WTC11 (cell line): ENCODE data around the gene MYL5. TPM values are rescaled to one million over a fixed set of nuclear protein-coding genes. Genes with fewer than 3 reads are reported as not detected.
A peak's percentile ranks its signal among the peaks of the same experiment; 100 is the strongest.

Experiments
- ATAC-seq: fragments of 200-7000 bp; cut with Tn5 transposase; 2 replicates; pipeline ENCODE4 v1.10.0; 2021; ENCODE audit warnings: mild to moderate bottlenecking, moderate library complexity
- CTCF ChIA-PET: fragments of 300-600 bp; sonication (Branson Sonifier 250); formaldehyde crosslinking; loops from one replicate; lab custom pipeline; 2021; ENCODE audit warnings: antibody characterized with exemption; lab: Charles Lee
- POLR2A ChIA-PET: fragments of 350-600 bp; sonication (Branson Sonifier 250); formaldehyde crosslinking; loops from one replicate; lab custom pipeline; 2021; ENCODE audit warnings: antibody characterized with exemption; lab: Charles Lee
- DNase-seq: peaks from one replicate; pipeline ENCODE4 v3.0.0; 2021; ENCODE audit warnings: low spot score
- H3K27ac Mint-ChIP-seq: 2 replicates; pipeline ENCODE4 v1.8.0; 2021; ENCODE audit warnings: mixed read lengths
- H3K27me3 Mint-ChIP-seq: 2 replicates; pipeline ENCODE4 v1.8.0; 2021; ENCODE audit warnings: low read depth, mild to moderate bottlenecking, moderate library complexity, mixed read lengths
- H3K36me3 Mint-ChIP-seq: 2 replicates; pipeline ENCODE4 v1.8.0; 2021; ENCODE audit warnings: mixed read lengths
- H3K4me1 Mint-ChIP-seq: 2 replicates; pipeline ENCODE4 v1.8.0; 2022; ENCODE audit warnings: mixed read lengths
- H3K4me3 Mint-ChIP-seq: 2 replicates; pipeline ENCODE4 v1.8.0; 2021; ENCODE audit warnings: mild to moderate bottlenecking, moderate library complexity, mixed read lengths
- H3K9me3 Mint-ChIP-seq: 2 replicates; pipeline ENCODE4 v1.8.0; 2021; ENCODE audit warnings: mixed read lengths
- AR ChIP-seq: fragments of 250-450 bp; sonication (Bioruptor Pico); IDR thresholded peaks from 2 replicates; pipeline ENCODE4 v1.9.0; 2021; ENCODE audit warnings: mild to moderate bottlenecking
- ATF2 ChIP-seq: sonication (generic); formaldehyde crosslinking; IDR thresholded peaks from 2 replicates; pipeline ENCODE4 v1.8.1; 2022; ENCODE audit warnings: low read depth, missing genetic modification reagents, borderline replicate concordance
- ATF3 ChIP-seq: sonication (generic); formaldehyde crosslinking; conservative IDR thresholded peaks from 2 replicates; pipeline ENCODE4 v1.8.1; 2022; ENCODE audit warnings: mild to moderate bottlenecking, missing genetic modification reagents
- ETV6 ChIP-seq: sonication (generic); formaldehyde crosslinking; IDR thresholded peaks from 2 replicates; pipeline ENCODE4 v1.8.1; 2022; ENCODE audit warnings: mild to moderate bottlenecking, missing genetic modification reagents
- FOXK1 ChIP-seq: sonication (generic); formaldehyde crosslinking; IDR thresholded peaks from 2 replicates; pipeline ENCODE4 v1.8.0; 2022; ENCODE audit warnings: mild to moderate bottlenecking, moderate library complexity, missing genetic modification reagents
- GRHL2 ChIP-seq: fragments of 250-450 bp; sonication (Bioruptor Pico); IDR thresholded peaks from 2 replicates; pipeline ENCODE4 v1.8.0; 2022; ENCODE audit warnings: mild to moderate bottlenecking, moderate library complexity; ENCODE audit not compliant: insufficient replicate concordance, severe bottlenecking
- IRF1 ChIP-seq: sonication (generic); formaldehyde crosslinking; IDR thresholded peaks from 2 replicates; pipeline ENCODE4 v1.8.0; 2023; ENCODE audit warnings: missing genetic modification reagents
- NR3C1 ChIP-seq: sonication (generic); formaldehyde crosslinking; conservative IDR thresholded peaks from 2 replicates; pipeline ENCODE4 v1.8.1; 2023; ENCODE audit warnings: low read depth, mild to moderate bottlenecking, missing genetic modification reagents
- PRRX2 ChIP-seq: fragments of 250-450 bp; sonication (Bioruptor Pico); IDR thresholded peaks from 2 replicates; pipeline ENCODE4 v1.8.0; 2021; ENCODE audit warnings: mild to moderate bottlenecking
- SOX15 ChIP-seq: fragments of 250-450 bp; sonication (Bioruptor Pico); IDR thresholded peaks from 2 replicates; pipeline ENCODE4 v1.9.0; 2021; ENCODE audit warnings: mild to moderate bottlenecking
- TEAD1 ChIP-seq: sonication (generic); formaldehyde crosslinking; IDR thresholded peaks from 2 replicates; pipeline ENCODE4 v1.8.0; 2022; ENCODE audit warnings: mild to moderate bottlenecking, missing genetic modification reagents
- TEAD4 ChIP-seq: sonication (generic); formaldehyde crosslinking; IDR thresholded peaks from 2 replicates; pipeline ENCODE4 v1.8.0; 2022; ENCODE audit warnings: mild to moderate bottlenecking, missing genetic modification reagents
- TP53 ChIP-seq: sonication (generic); formaldehyde crosslinking; IDR thresholded peaks from 2 replicates; pipeline ENCODE4 v1.8.1; 2023; ENCODE audit warnings: mild to moderate bottlenecking, missing genetic modification reagents
- ZNF121 ChIP-seq: sonication (generic); formaldehyde crosslinking; IDR thresholded peaks from 2 replicates; pipeline ENCODE4 v1.8.0; 2023; ENCODE audit warnings: missing genetic modification reagents
- ZNF219 ChIP-seq: sonication (generic); formaldehyde crosslinking; IDR thresholded peaks from 2 replicates; pipeline ENCODE4 v1.8.0; 2023; ENCODE audit warnings: missing genetic modification reagents, mild to moderate bottlenecking, borderline replicate concordance
- ZNF423 ChIP-seq: fragments of 250-450 bp; sonication (Bioruptor Pico); IDR thresholded peaks from 2 replicates; pipeline ENCODE4 v2.1.2; 2022; ENCODE audit warnings: mild to moderate bottlenecking, moderate library complexity
- ZSCAN18 ChIP-seq: fragments of 250-450 bp; sonication (Bioruptor Pico); IDR thresholded peaks from 2 replicates; pipeline ENCODE4 v2.1.2; 2022; ENCODE audit warnings: mild to moderate bottlenecking, moderate library complexity
- total RNA-seq: library from RNA; stranded (reverse); gene quantifications from 3 replicates; pipeline ENCODE4 v1.2.3, GENCODE V29; 2021
- TF ChIP-seq, protein P1 (sequence below): sonication (generic); formaldehyde crosslinking; IDR thresholded peaks from 2 replicates; pipeline ENCODE4 v1.8.0; 2022; ENCODE audit warnings: mild to moderate bottlenecking, missing genetic modification reagents

MYL5 gene
- total RNA-seq, 1 experiment from 2014 or later = 22.2 TPM

GRCh38 chr4:706834-707598 is 32.7 kb downstream of the MYL5 start:
- H3K4me1 Mint-ChIP-seq = peaks cover 10% of the 10 kb centered on the region; the same call in 1 of the 2 replicates
- CTCF ChIA-PET = interaction anchor here (1.1 kb wide), 1 partner anchor 35 kb away, joined by 5 read pairs; no protein-coding TSS in a partner anchor
- no peak for DNase-seq
- peaks cover 15% of the 10 kb centered on the region for H3K27me3 Mint-ChIP-seq
- TF ChIP-seq TP53 (no peak), IRF1 (CRISPR knock-in tag) (no peak), PRRX2 (CRISPR knock-in tag) (no peak), ZNF121 (CRISPR knock-in tag) (no peak), ETV6 (no peak), FOXK1 (CRISPR knock-in tag) (no peak), TEAD4 (CRISPR knock-in tag) (no peak), GRHL2 (CRISPR knock-in tag) (no peak), ATF2 (CRISPR knock-in tag) (no peak), AR (no peak), SOX15 (CRISPR knock-in tag) (no peak), NR3C1 (CRISPR knock-in tag) (no peak), ZNF219 (no peak), ZSCAN18 (CRISPR knock-in tag) (no peak), ATF3 (no peak), TEAD1 (CRISPR knock-in tag) (no peak), ZNF423 (CRISPR knock-in tag) (no peak)
- TF ChIP-seq, protein P1, sequence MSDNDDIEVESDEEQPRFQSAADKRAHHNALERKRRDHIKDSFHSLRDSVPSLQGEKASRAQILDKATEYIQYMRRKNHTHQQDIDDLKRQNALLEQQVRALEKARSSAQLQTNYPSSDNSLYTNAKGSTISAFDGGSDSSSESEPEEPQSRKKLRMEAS (CRISPR knock-in tag) = no peak
- TF ChIP-seq, all 79 proteins: peak for 0
- peaks cover 24% of the 10 kb centered on the region for H3K36me3 Mint-ChIP-seq
- peaks cover 11% of the 10 kb centered on the region for H3K9me3 Mint-ChIP-seq
- no peak for ATAC-seq
- peak overlapping the region; percentile 52 for H3K4me3 Mint-ChIP-seq
- H3K27ac Mint-ChIP-seq = no peak overlapping the region
- POLR2A ChIA-PET = no interaction called here
